Right atrium auricular region (tissue), 2 donors: ENCODE results near the gene SMAD6. TPM values are rescaled to one million over a fixed set of nuclear protein-coding genes. Genes with fewer than 3 reads are reported as not detected.

ENCODE experiments used
- DNase-seq: peaks from one replicate; pipeline ENCODE4 v3.0.0-alpha.2; 2019; ENCODE audit warnings: low spot score
- H3K27ac ChIP-seq, 2 donors: fragments of 200-600 bp; sonication (generic); 1 replicate in 1 of 2; 2 replicates in 1 of 2; pipeline ENCODE4 v1.5.1; 2016 to 2019
- H3K27me3 ChIP-seq, 2 donors: fragments of 200-600 bp; sonication (generic); one replicate each; pipeline versions ENCODE4 v1.5.1 to v1.6.0; 2017 to 2019
- H3K36me3 ChIP-seq: fragments of 200-600 bp; sonication (generic); one replicate; pipeline ENCODE4 v1.5.1; 2016
- H3K4me1 ChIP-seq, 2 donors: fragments of 200-600 bp; sonication (generic); one replicate each; pipeline versions ENCODE4 v1.5.1 to v1.6.0; 2017 to 2019
- H3K4me3 ChIP-seq, 2 donors: fragments of 200-600 bp; sonication (generic); 1 replicate in 1 of 2; 2 replicates in 1 of 2; pipeline ENCODE4 v1.5.1; 2017 to 2019; ENCODE audit warnings: mild to moderate bottlenecking in 1 of 2, moderate library complexity in 1 of 2
- H3K9me3 ChIP-seq, 2 donors: fragments of 200-600 bp; sonication (generic); one replicate each; pipeline ENCODE4 v1.5.1; 2019
- total RNA-seq, 2 donors: library from RNA; depleted of rRNA; stranded (reverse); fragments of >200 nt; gene quantifications; one replicate each; pipeline ENCODE4 v1.1.0, GENCODE V29; 2016
- TF ChIP-seq, protein P1 (sequence below), 2 donors: fragments of 200-600 bp; sonication (generic); IDR thresholded peaks; one replicate each; pipeline ENCODE4 v1.5.1; 2019; ENCODE audit warnings: antibody characterized with exemption in 2 of 2

The SMAD6 gene
- total RNA-seq, 2 donors from 2014 or later: 20.8 to 104 TPM

DNA sequence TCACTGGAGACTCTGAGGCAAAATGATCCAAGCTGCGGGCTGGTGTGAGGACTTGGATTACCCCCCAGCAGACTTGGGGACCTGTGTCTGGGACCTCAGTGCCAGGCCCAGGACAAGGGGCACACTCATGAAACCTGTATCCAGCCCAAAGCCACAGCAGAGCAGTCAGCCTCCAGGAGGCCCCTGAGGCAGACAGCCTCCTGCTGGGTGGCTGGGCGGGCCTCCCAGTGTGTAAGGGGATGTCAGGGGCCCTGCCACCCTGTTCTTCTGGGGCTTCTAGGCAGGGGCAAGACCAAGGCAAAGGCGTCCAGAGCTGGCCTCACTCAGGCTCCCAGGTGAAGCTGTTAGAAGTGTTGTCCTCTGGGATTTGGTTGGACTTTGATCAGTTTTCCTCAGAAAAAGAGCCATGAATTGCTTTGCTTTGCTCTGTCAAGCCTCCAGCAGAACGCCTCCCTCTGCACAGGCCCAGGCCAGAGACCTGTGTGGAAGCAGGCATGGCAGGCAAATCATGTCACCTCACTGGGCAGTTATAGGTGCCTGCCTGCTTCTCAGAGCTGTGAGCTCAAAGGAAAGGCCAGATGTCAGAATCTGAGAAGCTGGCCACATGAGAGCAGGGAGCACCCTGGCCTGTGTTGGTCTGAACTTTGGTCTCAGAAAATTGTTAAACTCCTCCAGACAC is 77.4 kb downstream of the SMAD6 start:
- Histone ChIP-seq H3K4me1 (peaks cover 0 to 29% of the 10 kb centered on the region in 2 donors), H3K4me3 (no peak overlapping the region), H3K36me3 (peaks cover 11% of the 10 kb centered on the region), H3K27ac (no peak overlapping the region), H3K9me3 (no peaks in the 10 kb centered on the region), H3K27me3 (no peaks in the 10 kb centered on the region)
- DNase-seq: no peak
- TF ChIP-seq, protein P1, sequence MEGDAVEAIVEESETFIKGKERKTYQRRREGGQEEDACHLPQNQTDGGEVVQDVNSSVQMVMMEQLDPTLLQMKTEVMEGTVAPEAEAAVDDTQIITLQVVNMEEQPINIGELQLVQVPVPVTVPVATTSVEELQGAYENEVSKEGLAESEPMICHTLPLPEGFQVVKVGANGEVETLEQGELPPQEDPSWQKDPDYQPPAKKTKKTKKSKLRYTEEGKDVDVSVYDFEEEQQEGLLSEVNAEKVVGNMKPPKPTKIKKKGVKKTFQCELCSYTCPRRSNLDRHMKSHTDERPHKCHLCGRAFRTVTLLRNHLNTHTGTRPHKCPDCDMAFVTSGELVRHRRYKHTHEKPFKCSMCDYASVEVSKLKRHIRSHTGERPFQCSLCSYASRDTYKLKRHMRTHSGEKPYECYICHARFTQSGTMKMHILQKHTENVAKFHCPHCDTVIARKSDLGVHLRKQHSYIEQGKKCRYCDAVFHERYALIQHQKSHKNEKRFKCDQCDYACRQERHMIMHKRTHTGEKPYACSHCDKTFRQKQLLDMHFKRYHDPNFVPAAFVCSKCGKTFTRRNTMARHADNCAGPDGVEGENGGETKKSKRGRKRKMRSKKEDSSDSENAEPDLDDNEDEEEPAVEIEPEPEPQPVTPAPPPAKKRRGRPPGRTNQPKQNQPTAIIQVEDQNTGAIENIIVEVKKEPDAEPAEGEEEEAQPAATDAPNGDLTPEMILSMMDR (IDR thresholded peaks at IDR 0.05): no peak

DNA sequence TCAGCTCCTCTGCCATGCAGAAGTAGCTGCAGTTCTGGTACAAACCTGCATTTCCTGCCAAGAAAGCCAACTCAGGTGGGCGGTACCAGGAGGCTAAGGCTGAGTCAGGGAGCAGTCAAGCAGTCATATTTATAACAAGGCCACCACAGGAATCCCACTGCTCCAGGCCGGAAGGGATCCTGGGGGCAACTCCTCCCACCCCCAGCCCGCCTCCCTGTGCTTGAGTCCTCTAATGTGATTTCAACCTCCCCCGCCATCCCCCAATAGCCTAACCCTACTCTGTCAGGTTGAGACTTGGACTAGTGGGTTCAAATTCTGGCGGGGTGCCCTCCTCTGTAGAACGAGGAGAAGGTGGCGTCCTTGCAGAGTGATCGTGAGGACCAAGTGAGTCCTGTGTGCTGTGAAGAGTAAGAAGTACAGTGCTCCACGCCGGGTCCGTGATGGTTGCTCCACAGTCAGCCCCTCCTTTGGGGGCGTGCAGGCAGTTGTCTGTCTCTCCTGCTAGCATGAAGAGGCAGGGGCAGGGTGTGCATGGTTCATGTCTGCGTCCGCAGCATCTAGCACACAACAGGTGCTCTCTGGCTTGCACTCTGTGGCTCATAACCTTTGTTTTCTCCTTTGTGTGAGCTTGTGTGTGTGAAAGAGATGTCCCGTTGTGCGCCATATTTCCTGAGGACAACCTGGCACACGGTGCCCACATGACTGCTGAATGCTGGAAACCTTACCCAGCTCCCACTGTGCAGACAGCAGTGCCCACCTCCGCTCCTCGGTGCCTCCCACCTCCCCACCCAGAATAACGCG is 78.3 kb downstream of the SMAD6 start:
- Histone ChIP-seq H3K27ac (no peak overlapping the region), H3K27me3 (no peaks in the 10 kb centered on the region), H3K4me3 (no peak overlapping the region), H3K9me3 (no peaks in the 10 kb centered on the region), H3K36me3 (peaks cover 11% of the 10 kb centered on the region), H3K4me1 (peaks cover 0 to 21% of the 10 kb centered on the region in 2 donors)
- DNase-seq: no peak
- TF ChIP-seq, protein P1 (IDR thresholded peaks at IDR 0.05): no peak

DNA sequence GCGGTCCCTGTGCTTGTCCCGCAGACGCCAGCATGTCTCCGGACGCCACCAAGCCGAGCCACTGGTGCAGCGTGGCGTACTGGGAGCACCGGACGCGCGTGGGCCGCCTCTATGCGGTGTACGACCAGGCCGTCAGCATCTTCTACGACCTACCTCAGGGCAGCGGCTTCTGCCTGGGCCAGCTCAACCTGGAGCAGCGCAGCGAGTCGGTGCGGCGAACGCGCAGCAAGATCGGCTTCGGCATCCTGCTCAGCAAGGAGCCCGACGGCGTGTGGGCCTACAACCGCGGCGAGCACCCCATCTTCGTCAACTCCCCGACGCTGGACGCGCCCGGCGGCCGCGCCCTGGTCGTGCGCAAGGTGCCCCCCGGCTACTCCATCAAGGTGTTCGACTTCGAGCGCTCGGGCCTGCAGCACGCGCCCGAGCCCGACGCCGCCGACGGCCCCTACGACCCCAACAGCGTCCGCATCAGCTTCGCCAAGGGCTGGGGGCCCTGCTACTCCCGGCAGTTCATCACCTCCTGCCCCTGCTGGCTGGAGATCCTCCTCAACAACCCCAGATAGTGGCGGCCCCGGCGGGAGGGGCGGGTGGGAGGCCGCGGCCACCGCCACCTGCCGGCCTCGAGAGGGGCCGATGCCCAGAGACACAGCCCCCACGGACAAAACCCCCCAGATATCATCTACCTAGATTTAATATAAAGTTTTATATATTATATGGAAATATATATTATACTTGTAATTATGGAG is 79.1 kb downstream of the SMAD6 start:
- no peak for DNase-seq
- H3K4me1 ChIP-seq: peaks cover 0 to 16% of the 10 kb centered on the region in 2 donors
- no peaks in the 10 kb centered on the region for H3K9me3 ChIP-seq
- H3K27ac ChIP-seq: no peak overlapping the region
- no peaks in the 10 kb centered on the region for H3K27me3 ChIP-seq
- TF ChIP-seq, protein P1 (IDR thresholded peaks at IDR 0.05): no peak
- no peak overlapping the region for H3K4me3 ChIP-seq
- H3K36me3 ChIP-seq: peaks cover 11% of the 10 kb centered on the region

DNA sequence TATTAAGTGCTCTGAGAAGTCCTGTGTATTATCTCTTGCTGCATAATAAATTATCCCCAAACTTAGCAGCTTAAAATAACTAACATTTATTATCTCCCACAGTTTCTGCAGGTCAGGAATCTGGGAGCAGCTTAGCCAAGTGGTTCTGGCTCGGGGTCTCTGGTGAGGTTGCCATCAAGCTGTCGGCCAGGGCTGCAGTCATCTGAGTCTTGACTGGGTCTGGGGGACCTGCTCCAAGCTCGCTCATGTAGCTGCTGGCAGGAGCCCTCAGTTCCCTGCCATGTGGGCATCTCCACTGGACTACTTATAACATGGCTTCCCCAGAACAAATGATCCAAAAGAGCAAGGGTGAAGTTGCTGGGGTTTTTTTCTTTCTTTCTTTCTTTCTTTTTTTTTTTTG is 80.7 kb downstream of the SMAD6 start:
- H3K27ac ChIP-seq: no peak overlapping the region
- H3K36me3 ChIP-seq: peaks cover 11% of the 10 kb centered on the region
- H3K4me1 ChIP-seq: peaks cover 0 to 9% of the 10 kb centered on the region in 2 donors
- no peak for DNase-seq
- TF ChIP-seq, protein P1 (IDR thresholded peaks at IDR 0.05): no peak
- H3K4me3 ChIP-seq: no peak overlapping the region
- H3K27me3 ChIP-seq: no peaks in the 10 kb centered on the region
- H3K9me3 ChIP-seq: no peaks in the 10 kb centered on the region

DNA sequence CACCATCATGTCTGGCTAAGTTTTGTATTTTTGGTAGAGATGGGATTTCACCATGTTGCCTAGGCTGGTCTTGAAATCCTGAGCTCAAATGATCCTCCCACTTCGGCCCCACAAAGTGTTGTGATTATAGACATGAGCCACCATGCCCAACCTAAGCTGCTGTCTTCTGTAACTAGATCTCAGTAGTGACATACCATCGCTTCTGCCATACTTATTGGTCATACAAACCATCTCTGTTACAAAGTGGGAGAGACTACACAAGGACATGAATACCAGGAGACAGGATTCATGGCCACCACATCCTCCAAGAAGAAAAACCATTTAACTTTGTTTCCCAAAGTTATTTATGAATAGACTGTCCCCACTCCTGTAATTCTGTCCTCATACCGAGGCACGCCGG is 81.3 kb downstream of the SMAD6 start:
- DNase-seq: no peak
- H3K9me3 ChIP-seq: no peaks in the 10 kb centered on the region

More for the DNA sequence above, 81.3 kb downstream of the SMAD6 start:
- Histone ChIP-seq H3K4me1 (peaks cover 0 to 9% of the 10 kb centered on the region in 2 donors), H3K4me3 (no peak overlapping the region), H3K36me3 (peaks cover 11% of the 10 kb centered on the region), H3K27ac (no peak overlapping the region), H3K27me3 (no peaks in the 10 kb centered on the region)
- TF ChIP-seq, protein P1 (IDR thresholded peaks at IDR 0.05): no peak
